Heart right ventricle (tissue), 16 donors: Measurements from ENCODE around the gene TAF1B. TPM values are rescaled to one million over a fixed set of nuclear protein-coding genes. Genes with fewer than 3 reads are reported as not detected.

Experiments
- ATAC-seq, 8 donors: fragments of 200-7000 bp; cut with Tn5 transposase; one replicate each; pipeline ENCODE4 v1.9.1; 2020; ENCODE audit warnings: mild to moderate bottlenecking in 8 of 8, moderate library complexity in 8 of 8, moderate number of reproducible peaks in 1 of 8
- DNase-seq, 2 donors: peaks; one replicate each; pipeline ENCODE4 v3.0.0-alpha.2; 2020
- H3K27ac ChIP-seq, 10 donors: fragments of 200-600 bp; sonication (generic) in 2 of 10; one replicate each; pipeline versions ENCODE4 v1.5.0 to v1.8.0; 2020 to 2022; ENCODE audit warnings: mild to moderate bottlenecking in 3 of 10
- H3K27me3 ChIP-seq, 7 donors: fragments of 200-600 bp; one replicate each; pipeline ENCODE4 v1.8.0; 2021 to 2022; ENCODE audit warnings: mild to moderate bottlenecking in 2 of 7
- H3K36me3 ChIP-seq, 9 donors: fragments of 200-600 bp; sonication (generic) in 1 of 9; one replicate each; pipeline versions ENCODE4 v1.5.0 to v1.8.0; 2020 to 2022; ENCODE audit warnings: mild to moderate bottlenecking in 2 of 9
- H3K4me1 ChIP-seq, 9 donors: fragments of 200-600 bp; sonication (generic) in 1 of 9; one replicate each; pipeline versions ENCODE4 v1.5.0 to v1.8.0; 2020 to 2022; ENCODE audit warnings: mild to moderate bottlenecking in 4 of 9
- H3K4me3 ChIP-seq, 10 donors: fragments of 200-600 bp; sonication (generic) in 2 of 10; one replicate each; pipeline versions ENCODE4 v1.5.0 to v1.8.0; 2020 to 2022; ENCODE audit warnings: mild to moderate bottlenecking in 7 of 10, moderate library complexity in 2 of 10
- H3K9me3 ChIP-seq, 11 donors: fragments of 200-600 bp in 10 of 11; sonication (generic) in 2 of 11; one replicate each; pipeline versions ENCODE4 v1.5.0 to v1.8.0; 2013 to 2022; ENCODE audit warnings: mild to moderate bottlenecking in 2 of 11, control low read depth in 1 of 11, moderate library complexity in 1 of 11
- CTCF ChIP-seq, 9 donors: fragments of 200-600 bp; sonication (generic) in 2 of 9; IDR thresholded peaks; one replicate each; pipeline versions ENCODE4 v1.5.0 to v1.8.0; 2021 to 2022; ENCODE audit warnings: antibody characterized with exemption in 9 of 9, mild to moderate bottlenecking in 5 of 9, moderate library complexity in 1 of 9
- WGBS, 2 donors: extraction: QIAGEN DNeasy Blood & Tissue Kit; methylation state at CpG; one replicate each; pipeline ENCODE4 v1.1.7; 2013; ENCODE audit warnings: inconsistent platforms in 1 of 2; 5-methylcytosine and 5-hydroxymethylcytosine counted together
- intact Hi-C, 10 donors: fragments of 100-400 bp; cut with DNase I; formaldehyde crosslinking; loops; one replicate each; pipeline versions ENCODE4 v1.11.1 to v1.14.2; 2022
- polyA plus RNA-seq, 2 donors: library from polyadenylated mRNA; stranded (reverse); fragments of 200-250 nt; gene quantifications; one replicate each; pipeline ENCODE4 v1.2.3, GENCODE V29; 2013
- total RNA-seq, 10 donors: library from RNA; stranded (reverse); fragmentation: NEBNext Ultra II Directional in 3 of 10; extraction: Animal tissue kit (Norgen Biotek cat#: 25700) in 3 of 10; gene quantifications; one replicate each; pipeline versions ENCODE4 v1.2.1 to v1.2.4, GENCODE V29; 2021 to 2023
- donor health status: Arrhythmogenic right ventricular cardiomyopathy.
- donor health status: ischemic (EF 13 %, LVEDD 7.1; RV severe dilation, severe dysfunction).
- donor health status: healthy with polysubstance abuse.
- donor health status: DM: no; HTN: yes; CAD: no.
- donor health status: DM: no; HTN: no; CAD: no.
- donor health status: ischemic (EF 25% LVEDD 6.9; RV normal size, moderate dysfunction).
- donor health status: ischemic (EF 25% LVEDD 5.7; RV mildly dilated, moderate dysfunction).
- donor health status: healthy.
- donor health status: DM: yes; HTN: yes; CAD: no.
- donor health status: Ischemic cardiomyopathy.
- donor health status: ischemic (EF 35%, LVEDD 5.7; RV mildly dilated, moderate dysfunction).
- donor health status: nonischemic (EF 11% LVEDD 7.7; RV severe dilation, severe dysfunction).
- donor health status: DM: yes; HTN: yes; CAD: no.
- donor health status: PGD.
- donor health status: ischemic (EF 29% LVEDD 5.4; RV normal size, mild dysfunction).
- donor health status: nonischemic (EF 23%, LVEDD 6.1; RV moderate dilation, normal function).

The TAF1B gene
- total and polyA plus RNA-seq, 12 donors: 1.8 to 7.9 (median 4.5) TPM

DNA sequence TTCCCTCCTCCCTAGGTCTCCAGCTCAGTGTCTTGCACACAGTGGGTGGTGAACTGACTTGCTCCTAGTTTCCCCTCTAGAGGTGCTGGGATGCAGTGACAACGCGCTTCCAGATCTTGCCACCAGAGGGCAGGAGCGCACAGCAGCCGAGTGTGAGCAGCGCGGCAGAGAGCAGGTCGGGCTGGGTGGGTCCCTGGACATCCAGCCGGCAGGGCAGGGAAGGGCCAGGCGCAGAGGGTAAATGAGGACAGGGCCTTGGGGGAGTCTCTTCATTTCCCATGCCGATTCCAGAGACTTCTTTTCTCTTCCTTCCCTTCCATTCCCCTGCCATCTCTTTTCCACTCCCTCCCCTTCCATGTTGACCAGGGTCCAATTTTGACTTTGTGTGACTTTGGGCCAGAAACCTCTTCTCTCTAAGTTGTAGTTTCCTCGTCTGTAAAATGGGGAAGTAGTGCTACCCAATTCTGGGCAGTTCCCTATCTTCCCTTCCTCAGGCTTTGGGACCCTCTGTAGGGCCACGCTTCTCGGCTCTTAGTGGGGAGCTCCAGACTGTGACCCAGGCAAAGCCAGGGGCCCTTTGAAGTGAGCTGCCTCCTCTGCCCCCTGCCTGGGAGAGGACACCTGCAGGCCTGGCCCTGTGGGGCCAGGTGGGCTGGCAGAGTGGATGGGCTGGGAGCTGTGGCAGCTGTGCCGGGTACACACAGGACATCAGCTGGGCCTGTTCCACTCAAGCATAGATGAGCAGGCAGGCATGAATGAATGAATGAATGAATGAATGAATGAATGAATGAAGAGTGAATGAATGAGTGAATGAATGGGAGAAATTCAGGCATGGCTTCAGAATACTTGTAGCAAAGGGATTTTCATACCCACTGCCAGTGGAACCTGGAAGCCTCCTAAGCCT lies 43.3 kb upstream of the TAF1B start:
- H3K9me3 ChIP-seq: peaks cover 0 to 4% (median 0%) of the 10 kb centered on the region in 11 donors
- peak; percentile 94 to 99 (median 97) for TF ChIP-seq CTCF (IDR thresholded peaks at IDR 0.05)
- H3K4me3 ChIP-seq: peak overlapping the region in 1 of 10 donors; percentile 24
- DNase-seq (peak; percentile 87 to 91), ATAC-seq (peak; percentile 78 to 93 (median 86))
- intact Hi-C loops: loop anchor here in 3 of 10 donors (5.0 to 10.0 kb wide), 3 partner anchors 252 to 635 kb away; no protein-coding TSS in a partner anchor
- H3K36me3 ChIP-seq: no peaks in the 10 kb centered on the region
- peak overlapping the region in 4 of 10 donors; percentile 5 to 72 (median 36) for H3K27ac ChIP-seq
- H3K4me1 ChIP-seq: peaks cover 9 to 47% (median 30%) of the 10 kb centered on the region in 9 donors
- 23 to 24% methylated on average over 14 of the region's 14 CpGs for WGBS, 2 donors
- H3K27me3 ChIP-seq: no peaks in the 10 kb centered on the region

- DNase-seq: no peak
- peak in 5 of 8 donors; percentile 5 to 31 (median 16) for ATAC-seq
Observed at GRCh38 chr2:9800639-9800974, 42.7 kb upstream of the TAF1B start.

DNA sequence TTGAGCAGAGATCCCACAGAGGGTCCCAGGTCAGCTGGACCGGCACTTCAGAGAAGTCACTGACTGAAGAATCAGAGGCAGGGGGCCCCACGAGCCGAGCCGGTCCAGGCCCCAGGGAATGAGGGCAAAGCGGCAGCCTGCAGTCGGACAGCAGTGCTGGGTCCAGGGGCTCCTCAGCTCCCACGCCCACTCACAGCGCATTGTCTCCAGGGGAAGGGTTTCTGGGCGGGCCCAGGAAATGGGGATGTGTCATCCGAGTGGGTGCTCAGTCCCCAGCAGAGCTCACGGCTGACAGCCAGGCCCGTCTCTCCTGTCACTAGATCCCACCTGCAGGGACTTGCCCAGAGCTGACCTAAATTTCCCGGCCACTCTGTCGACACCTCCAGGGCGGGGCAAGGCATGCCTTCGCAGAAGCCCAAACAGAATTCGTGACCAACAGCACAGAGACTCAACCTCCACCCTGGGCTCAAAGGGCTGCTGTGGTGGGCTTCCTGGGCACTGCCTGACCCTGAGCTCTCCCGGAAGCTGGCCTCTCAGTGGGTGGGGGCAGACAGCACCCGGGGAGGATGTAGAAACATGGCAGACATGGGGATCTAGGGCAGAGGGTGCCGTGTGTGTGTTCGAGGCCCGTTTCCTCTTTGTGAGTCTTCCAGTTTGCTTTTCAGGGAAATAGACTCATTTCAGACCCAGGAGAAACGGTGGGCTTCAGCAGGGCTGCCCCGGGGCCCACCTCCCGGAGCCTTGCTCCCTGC lies 42.1 kb upstream of the TAF1B start:
- ATAC-seq (peak; percentile 6 to 57 (median 34)), DNase-seq (peak in 1 of 2 donors; percentile 50)
- 63 to 71% methylated on average over 25 of the region's 25 CpGs for WGBS, 2 donors
- Histone ChIP-seq H3K27ac (peak overlapping the region in 8 of 10 donors; percentile 27 to 72 (median 59)), H3K27me3 (no peaks in the 10 kb centered on the region), H3K4me1 (peaks cover 9 to 47% (median 30%) of the 10 kb centered on the region in 9 donors), H3K4me3 (no peak overlapping the region), H3K9me3 (peaks cover 0 to 4% (median 0%) of the 10 kb centered on the region in 11 donors), H3K36me3 (no peaks in the 10 kb centered on the region)
- TF ChIP-seq CTCF (IDR thresholded peaks at IDR 0.05): no peak
- intact Hi-C loops: loop anchor here in 3 of 10 donors (5.0 to 10.0 kb wide), 3 partner anchors 251 to 634 kb away; no protein-coding TSS in a partner anchor

More at GRCh38 chr2:9800639-9800974, 42.7 kb upstream of the TAF1B start:
- no peaks in the 10 kb centered on the region for H3K27me3 ChIP-seq
- WGBS, 2 donors: 72 to 75% methylated on average over 5 of the region's 5 CpGs
- H3K4me3 ChIP-seq: no peak overlapping the region
- intact Hi-C loops: loop anchor here in 3 of 10 donors (5.0 to 10.0 kb wide), 3 partner anchors 252 to 634 kb away; no protein-coding TSS in a partner anchor
- H3K4me1 ChIP-seq: peaks cover 9 to 47% (median 30%) of the 10 kb centered on the region in 9 donors
- H3K36me3 ChIP-seq: no peaks in the 10 kb centered on the region
- peaks cover 0 to 4% (median 0%) of the 10 kb centered on the region in 11 donors for H3K9me3 ChIP-seq
- TF ChIP-seq CTCF (IDR thresholded peaks at IDR 0.05): no peak
- H3K27ac ChIP-seq: peak overlapping the region in 7 of 10 donors; percentile 50 to 72 (median 60)

DNA sequence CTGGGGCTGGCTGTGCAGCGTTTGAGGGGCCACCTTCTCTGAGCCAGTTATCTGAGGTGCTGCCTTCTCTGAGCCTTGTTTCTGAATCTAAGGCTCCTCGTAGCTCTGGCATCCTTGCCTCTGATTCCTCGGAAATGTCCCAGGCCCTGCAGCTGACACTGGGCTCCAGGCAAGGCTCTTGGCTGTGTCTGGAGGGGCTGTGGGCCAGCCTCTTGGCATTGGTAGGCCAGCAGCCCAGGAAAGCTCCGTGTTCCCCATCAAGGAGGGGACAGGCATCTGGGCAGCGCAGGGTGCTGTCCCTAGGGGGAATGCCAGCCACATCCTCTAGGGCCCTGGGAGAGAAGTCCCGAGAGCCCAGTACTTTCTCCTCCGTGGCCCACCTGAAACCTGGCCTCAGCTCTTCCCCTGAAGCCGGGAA lies 40.7 kb upstream of the TAF1B start:
- H3K36me3 ChIP-seq: no peaks in the 10 kb centered on the region
- intact Hi-C loops: loop anchor here in 3 of 10 donors (5.0 to 10.0 kb wide), 3 partner anchors 250 to 632 kb away; no protein-coding TSS in a partner anchor
- H3K4me3 ChIP-seq: no peak overlapping the region
- peaks cover 0 to 4% (median 0%) of the 10 kb centered on the region in 11 donors for H3K9me3 ChIP-seq
- no peak for TF ChIP-seq CTCF (IDR thresholded peaks at IDR 0.05)
- ATAC-seq (no peak), DNase-seq (no peak)
- H3K4me1 ChIP-seq: peaks cover 9 to 47% (median 30%) of the 10 kb centered on the region in 9 donors
- H3K27ac ChIP-seq: peak overlapping the region in 4 of 10 donors; percentile 50 to 72 (median 65)
- no peaks in the 10 kb centered on the region for H3K27me3 ChIP-seq
- 88 to 89% methylated on average over 8 of the region's 8 CpGs for WGBS, 2 donors
